PFSK-1 (cell line): Measurements from ENCODE around the gene DGLUCY.

Experiments used
- FOXP2 ChIP-seq: optimal IDR thresholded peaks from 2 replicates; pipeline ENCODE3; 2011; ENCODE audit warnings: borderline replicate concordance, control low read depth, inconsistent platforms; ENCODE audit not compliant: insufficient read depth; ENCODE audit errors: extremely low read length, extremely low read depth
- POLR2AphosphoS5 ChIP-seq: IDR thresholded peaks from 2 replicates; pipeline ENCODE4 v1.6.1; 2012; ENCODE audit warnings: low read depth, mild to moderate bottlenecking, control low read depth, low read length, moderate library complexity
- REST ChIP-seq, 2 experiments: IDR thresholded peaks; 2 replicates each; pipeline versions ENCODE4 v1.6.1 to v1.8.0; 2011 to 2012; ENCODE audit warnings: low read depth in 2 of 2, low read length in 2 of 2, control low read depth in 1 of 2, inconsistent platforms in 1 of 2, mild to moderate bottlenecking in 1 of 2, moderate library complexity in 1 of 2; ENCODE audit not compliant: insufficient read depth in 1 of 2
- SIN3A ChIP-seq: IDR thresholded peaks from 2 replicates; pipeline ENCODE4 v1.6.1; 2012; ENCODE audit warnings: mild to moderate bottlenecking, low read length, moderate library complexity, borderline replicate concordance; ENCODE audit not compliant: insufficient read depth
- TAF1 ChIP-seq: IDR thresholded peaks from 2 replicates; pipeline ENCODE4 v1.6.1; 2012; ENCODE audit warnings: low read length, control low read depth, borderline replicate concordance; ENCODE audit not compliant: insufficient read depth

DGLUCY gene

GRCh38 chr14:91171291-91171690, 57.4 kb downstream of the DGLUCY start:
- TF ChIP-seq POLR2AphosphoS5 (no peak), REST (IDR thresholded peaks at IDR 0.05; ENCODE audit: insufficient read depth in 1 of 2, low read depth in 2 of 2, low read length in 2 of 2) (no peak), SIN3A (no peak), TAF1 (no peak), FOXP2 (no peak)

GRCh38 chr14:91173221-91173670, 59.4 kb downstream of the DGLUCY start:
- TF ChIP-seq FOXP2 = no peak
- TF ChIP-seq REST (IDR thresholded peaks at IDR 0.05; ENCODE audit: insufficient read depth in 1 of 2, low read depth in 2 of 2, low read length in 2 of 2) = no peak
- TF ChIP-seq POLR2AphosphoS5 = no peak
- TF ChIP-seq SIN3A = no peak
- TF ChIP-seq TAF1 = no peak

GRCh38 chr14:91173904-91174303, 60.0 kb downstream of the DGLUCY start:
- TF ChIP-seq POLR2AphosphoS5 (no peak), FOXP2 (no peak), REST (IDR thresholded peaks at IDR 0.05; ENCODE audit: insufficient read depth in 1 of 2, low read depth in 2 of 2, low read length in 2 of 2) (no peak), TAF1 (no peak), SIN3A (no peak)

- no peak for TF ChIP-seq POLR2AphosphoS5
- TF ChIP-seq REST (IDR thresholded peaks at IDR 0.05; ENCODE audit: insufficient read depth in 1 of 2, low read depth in 2 of 2, low read length in 2 of 2) = no peak
- TF ChIP-seq FOXP2 = no peak
- no peak for TF ChIP-seq TAF1
- TF ChIP-seq SIN3A = no peak
Observed at GRCh38 chr14:91175291-91176201, 61.7 kb downstream of the DGLUCY start.
